GM21529 (cell line): ENCODE data around the gene WNT8A.
"Not testable (repeated sequence)": the region's sequence is repeated elsewhere in the genome, so short reads cannot be mapped to it uniquely, and the experiment has no call there.

Experiments used
- ATAC-seq: cut with Tn5 transposase; IDR thresholded peaks from one replicate; pipeline ENCODE4 v1.9.1; 2021; ENCODE audit not compliant: unreplicated experiment

Gene WNT8A, protein sequence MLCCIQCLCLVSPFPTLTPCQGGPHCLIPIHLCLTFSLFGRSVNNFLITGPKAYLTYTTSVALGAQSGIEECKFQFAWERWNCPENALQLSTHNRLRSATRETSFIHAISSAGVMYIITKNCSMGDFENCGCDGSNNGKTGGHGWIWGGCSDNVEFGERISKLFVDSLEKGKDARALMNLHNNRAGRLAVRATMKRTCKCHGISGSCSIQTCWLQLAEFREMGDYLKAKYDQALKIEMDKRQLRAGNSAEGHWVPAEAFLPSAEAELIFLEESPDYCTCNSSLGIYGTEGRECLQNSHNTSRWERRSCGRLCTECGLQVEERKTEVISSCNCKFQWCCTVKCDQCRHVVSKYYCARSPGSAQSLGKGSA

DNA sequence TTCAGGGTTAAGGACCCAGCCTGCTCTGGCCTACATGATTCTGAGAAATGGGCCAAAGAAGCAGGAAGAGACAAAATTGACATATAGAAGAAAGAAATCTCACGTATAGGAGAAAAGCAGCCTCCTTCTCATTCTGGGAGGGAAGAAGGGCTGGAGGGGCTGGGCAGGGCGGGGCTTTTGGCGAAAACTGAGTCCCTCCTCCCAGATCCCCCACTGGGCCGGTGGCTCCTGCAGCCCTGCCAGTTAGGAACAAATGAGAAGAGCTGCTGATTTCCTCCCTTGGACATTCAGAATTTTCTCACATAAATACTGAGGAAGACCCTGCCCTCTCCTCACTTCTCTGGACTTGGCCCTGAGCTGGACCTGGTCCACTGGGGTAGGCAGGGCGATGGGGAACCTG, at the start of gene WNT8A:
WNT8A (plus strand) TSS at position 332 of the 400 bp plus-strand sequence. CDS start 95 bp downstream, outside the sequence.
- no peak for ATAC-seq

DNA sequence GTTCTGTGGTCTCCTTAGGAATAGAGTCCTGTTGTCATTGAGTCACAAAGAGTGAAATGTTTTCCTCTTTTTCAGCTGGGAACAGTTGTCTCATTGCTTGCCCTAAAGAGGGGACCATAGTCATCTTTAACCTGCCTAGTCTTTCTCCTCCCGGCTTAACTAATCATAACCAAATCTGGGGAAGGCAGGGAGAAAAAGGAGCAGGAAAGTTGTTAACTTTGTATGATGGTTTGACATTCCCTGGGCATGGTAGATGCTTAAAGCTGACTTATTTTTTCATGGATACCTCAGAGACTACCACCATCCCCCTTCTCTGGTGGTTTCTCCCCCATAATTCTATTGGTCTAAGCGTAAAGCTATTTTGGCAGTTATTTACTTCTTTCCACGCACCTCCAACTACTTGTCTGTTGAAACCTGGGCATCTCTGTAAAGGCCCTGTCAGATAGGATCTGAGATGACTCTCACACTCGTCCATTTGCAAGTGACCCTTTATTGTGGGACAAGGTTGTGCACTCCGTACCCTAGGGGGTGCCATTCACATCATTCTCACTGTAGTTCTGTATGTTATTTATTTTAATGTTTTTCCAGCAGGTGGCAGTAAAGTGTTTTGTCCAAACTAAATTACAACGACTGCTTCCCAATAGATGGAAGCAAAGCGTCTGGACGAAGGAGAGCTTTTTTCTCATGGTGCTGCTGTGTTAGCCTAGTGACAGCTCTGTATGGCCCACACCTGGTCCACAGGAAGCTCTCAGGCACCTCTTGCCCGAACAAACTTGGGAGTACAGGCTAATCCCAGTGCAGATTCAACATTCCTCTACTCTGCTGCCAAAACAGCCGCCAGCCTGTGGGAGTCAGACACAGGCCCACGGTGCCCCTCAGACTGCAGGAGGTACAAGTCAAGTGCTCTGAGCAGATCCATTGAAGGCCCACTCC, 48.0 kb upstream of the WNT8A start:
- peak; percentile 38 for ATAC-seq

DNA sequence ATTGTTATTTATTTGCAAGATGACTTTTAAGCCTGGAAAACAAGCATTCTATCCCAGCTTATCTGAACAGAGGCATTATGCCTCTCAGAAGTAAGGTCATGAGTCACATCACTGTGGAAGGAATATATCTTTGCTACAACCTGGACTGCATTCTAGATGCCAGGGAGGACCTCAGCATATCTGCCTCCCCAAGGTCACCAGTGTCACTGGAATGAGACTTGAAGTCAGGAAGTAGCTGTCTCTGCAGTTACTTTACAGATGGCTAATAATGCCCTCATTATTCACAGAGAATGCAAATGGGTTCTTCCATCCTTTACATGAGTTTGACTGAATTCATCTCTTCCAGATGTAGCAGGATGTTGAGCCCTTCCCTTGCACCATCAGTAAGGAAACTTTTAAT, 46.6 kb upstream of the WNT8A start:
- ATAC-seq = no peak

DNA sequence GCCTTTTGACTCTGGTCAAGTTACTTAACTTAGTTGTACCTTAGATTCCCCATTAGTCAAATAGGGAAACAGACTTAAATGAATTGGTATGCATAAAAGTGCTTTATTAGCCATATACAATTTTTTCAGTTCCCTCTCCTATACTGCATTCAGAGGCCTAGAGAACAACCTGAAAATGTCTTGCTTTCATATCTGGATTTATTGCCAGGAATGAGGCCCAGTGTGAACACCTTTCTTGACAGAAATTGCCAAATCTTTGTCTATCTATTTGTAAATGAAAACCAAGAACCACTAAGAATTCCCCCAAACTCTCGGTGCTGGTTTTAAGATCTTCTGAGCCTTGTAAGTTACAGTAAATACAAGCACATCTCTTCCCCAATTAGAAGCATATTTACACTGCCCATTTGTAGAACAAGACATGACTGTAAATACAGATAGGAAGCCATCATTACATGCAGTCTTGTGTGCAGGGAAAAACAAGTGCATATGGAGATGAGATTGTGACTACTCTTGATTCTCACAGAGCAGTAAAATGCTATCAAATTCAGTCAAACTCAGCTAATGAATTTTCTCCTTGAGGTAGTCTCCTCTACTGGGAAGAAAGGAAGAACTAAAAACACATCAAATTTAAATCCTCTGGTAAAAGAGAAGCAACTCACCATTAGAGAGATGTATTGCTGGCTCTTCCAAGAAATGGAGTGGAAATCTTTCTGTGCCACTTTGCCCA, 45.8 kb upstream of the WNT8A start:
- peak; percentile 24 for ATAC-seq

DNA sequence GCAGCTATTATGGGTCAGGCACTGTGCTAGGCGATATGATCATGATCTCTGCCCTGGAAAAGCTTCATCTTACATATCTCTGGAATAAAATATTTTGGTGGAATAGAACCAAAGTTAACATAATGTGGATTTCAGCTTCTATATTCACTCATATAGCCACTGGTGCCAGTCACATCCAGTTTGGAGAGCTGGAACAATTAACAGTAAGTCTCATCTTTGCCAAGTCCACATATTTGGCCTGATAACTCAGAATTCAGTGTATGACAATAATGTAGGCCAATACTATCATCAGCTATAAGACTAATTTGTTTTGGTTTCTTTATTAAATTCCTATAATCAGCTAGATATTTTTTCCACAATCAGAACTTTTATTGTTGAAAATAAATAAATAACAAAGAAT, 45.0 kb upstream of the WNT8A start:
- ATAC-seq = no peak

DNA sequence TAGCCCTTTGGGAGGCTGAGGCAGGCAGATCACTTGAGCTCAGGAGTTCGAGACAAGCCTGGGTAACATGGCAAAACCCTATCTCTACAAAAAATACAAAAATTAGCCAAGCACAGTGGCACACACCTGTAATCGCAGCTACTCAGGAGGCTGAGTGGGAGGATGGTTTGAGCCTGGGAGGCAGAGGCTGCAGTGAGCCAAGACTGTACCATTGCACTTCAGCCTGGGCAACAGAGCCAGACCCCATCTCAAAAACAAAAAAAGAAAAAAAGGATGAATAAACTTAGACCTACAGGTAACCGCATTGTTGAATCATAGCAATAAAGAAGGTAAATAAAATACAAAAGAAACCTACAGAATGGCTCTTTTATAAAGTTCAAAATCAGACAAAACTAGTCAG, 38.5 kb upstream of the WNT8A start:
- ATAC-seq = not testable (repeated sequence)

DNA sequence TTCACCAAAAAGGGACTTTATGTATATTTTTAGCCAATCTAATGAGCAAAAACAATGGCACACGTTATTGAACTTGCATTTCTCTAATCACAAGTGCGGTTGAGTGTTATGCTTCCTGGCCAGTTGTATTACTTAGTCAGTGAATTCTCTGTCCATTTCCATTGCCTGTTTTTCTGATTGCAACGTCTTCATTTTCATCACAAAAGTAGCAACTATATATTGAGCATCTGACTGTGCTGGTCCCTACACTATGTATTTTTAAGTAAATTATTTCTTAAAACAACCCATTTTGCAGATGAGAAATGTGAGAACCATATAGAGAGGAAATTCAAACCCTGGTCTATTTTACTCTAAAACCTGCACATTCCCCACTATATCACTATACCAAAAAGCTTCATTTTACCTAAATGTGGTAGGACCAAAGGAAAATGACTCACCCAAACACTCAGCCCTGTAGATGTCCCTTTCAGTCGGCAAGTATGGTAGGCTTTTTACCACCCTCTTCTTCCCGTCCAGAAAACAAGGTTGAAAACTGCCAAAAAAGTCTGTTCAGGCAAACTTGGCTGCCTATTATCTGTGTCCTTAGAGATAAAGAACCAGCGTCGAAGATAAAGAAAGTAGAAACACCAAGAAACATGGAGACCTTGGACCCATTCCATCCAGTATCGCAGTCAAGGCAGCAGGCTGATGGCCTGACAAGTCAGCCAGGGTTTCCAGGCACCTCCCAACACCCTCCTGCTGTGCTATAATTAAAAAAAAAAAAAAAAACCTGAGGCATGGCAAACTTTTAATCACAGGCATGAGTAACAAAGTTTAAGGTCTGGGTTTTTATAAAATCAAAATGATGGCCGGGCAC, 32.2 kb upstream of the WNT8A start:
- ATAC-seq = no peak

DNA sequence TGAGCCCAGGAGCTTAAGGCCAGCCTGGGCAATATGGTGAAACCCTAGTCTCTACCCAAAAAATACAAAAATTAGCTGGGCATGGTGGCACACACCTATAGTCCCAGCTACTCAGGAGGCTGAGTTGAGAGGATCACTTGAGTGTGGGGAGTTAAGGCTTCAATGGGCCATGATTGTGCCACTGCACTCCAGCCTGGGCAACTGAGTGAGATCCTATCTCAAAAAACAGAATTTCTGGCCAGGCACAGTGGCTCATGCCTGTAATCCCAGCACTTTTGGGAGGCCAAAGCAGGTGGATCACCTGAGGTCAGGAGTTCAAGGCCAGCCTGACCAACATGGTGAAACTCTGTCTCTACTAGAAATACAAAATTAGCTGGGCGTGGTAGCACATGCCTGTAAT, 31.1 kb upstream of the WNT8A start:
- not testable (repeated sequence) for ATAC-seq

DNA sequence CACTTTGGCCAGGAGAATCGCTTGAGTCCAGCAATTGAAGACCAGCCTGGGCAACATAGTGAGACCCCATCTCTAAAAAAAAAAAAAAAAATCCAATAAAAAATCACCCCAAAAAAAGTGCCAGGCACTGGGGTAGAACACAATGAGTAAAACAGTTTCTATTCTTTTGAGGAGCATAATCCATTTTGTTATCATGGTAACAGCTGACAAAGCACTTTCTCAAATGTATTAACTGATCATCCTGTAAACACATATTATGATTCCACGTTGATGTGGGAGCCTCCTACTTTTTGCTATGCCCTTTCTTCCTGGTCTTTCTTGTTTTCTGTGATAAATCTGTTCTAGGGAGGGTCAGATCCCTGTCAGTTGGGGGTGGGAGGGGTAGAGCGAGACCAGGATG, 30.3 kb upstream of the WNT8A start:
- ATAC-seq = no peak

DNA sequence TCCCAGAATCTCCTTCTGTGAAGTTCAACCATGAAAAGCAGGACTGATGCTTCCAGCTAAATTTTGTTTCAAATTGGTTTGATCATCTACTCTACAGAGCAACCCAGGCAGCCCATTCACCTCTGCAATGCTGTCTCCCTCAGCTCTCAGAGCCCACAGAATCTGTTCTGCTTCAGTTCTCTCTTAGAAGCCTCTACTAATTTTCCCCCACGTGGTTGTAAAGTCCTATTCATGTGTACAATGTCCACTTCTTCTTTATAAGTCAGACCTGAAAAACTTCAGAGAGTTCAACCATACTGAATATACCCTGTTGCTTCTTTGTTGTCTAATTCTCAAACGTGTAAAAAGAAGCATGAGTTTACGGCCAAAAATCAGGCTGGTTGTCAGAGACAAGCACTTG, 29.6 kb upstream of the WNT8A start:
- ATAC-seq = no peak

DNA sequence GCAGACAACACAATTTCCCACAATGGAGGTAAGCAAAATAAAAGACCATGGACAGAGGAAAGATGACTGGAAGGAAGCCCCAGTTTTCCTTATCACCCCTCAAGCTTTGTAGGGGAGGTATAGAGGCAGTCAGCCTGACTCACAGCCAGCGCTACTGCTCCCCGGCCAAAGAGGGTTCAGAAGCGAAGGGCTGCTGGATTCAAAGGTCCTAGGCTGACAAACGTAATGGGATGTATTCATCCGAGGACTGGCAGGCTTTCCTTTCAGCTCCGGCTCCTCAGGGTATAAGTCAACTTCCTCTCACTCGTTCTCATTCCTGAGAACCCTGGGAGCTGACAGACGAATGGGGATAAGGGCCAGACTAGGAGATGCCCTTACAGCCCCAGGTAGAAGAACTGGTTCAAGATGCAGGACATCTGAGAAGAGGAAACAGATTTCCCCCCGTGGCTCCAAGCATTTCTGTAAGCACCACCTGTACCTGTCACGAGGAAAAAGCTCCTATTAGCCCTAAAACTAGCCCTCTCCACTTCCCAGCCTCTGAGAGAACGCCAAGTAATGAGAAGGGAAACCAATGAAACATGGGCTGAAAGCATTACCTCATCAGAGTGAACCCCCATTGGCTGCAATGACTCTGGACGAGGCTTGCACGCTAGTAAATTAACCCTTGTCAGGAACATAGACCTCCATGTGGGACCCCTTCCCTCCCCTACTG, 28.8 kb upstream of the WNT8A start:
- no peak for ATAC-seq

DNA sequence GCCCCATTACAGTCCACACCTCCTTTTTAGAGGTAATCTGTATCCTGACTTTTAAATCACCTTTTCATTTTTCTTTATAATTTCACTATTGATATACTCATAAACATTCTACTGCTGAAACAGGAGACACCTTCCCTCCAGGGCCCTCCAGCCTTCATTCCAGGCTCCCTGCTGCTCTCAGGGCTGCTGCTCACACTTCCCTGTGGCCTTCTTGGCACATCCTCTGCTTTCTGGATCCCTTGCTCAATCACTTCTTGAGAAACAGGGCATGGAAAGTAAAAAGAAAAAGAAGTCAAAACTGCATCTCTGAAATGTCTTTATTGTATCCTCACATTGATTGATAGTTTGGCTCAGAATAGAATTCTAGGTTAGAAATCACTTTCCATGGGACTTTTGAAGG, 19.3 kb upstream of the WNT8A start:
- ATAC-seq = no peak

DNA sequence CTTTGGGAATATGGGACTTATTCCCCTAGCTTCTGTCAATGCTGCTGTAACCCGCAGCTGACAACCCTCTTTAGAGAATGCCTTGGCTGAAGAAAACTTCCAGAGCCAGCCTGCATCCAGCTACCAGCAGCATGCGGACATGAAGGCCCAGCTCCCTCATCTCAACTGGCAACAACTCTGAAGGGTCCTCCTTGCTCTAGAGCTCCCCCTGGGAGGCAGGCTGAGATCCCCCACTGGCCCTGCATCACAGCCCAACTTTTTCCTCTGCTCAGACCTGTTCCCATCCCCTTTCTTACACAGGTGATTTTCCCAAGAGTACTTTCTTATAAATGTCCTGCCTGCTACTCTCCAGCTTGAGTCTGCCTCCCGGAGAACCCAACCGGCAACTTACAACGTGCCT, 18.7 kb upstream of the WNT8A start:
- no peak for ATAC-seq

DNA sequence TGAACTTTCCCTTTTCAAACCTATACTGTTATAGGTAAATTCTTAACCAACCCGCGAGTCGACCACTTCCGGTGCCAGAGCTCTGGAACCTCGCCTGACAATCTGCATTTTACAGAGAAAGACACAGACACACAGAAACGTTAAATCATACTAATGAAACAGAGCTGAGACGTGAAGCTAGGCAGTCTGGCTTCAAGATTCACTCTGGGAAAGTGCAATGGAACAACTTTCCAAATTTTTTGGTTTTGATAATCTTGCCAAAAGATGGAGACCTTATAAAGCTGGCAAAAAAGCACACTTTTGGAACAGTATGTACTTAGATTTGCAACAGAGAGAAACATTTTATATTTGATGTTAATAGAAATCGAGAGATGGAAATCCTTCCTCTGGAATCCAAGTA, 15.9 kb upstream of the WNT8A start:
- ATAC-seq = no peak

DNA sequence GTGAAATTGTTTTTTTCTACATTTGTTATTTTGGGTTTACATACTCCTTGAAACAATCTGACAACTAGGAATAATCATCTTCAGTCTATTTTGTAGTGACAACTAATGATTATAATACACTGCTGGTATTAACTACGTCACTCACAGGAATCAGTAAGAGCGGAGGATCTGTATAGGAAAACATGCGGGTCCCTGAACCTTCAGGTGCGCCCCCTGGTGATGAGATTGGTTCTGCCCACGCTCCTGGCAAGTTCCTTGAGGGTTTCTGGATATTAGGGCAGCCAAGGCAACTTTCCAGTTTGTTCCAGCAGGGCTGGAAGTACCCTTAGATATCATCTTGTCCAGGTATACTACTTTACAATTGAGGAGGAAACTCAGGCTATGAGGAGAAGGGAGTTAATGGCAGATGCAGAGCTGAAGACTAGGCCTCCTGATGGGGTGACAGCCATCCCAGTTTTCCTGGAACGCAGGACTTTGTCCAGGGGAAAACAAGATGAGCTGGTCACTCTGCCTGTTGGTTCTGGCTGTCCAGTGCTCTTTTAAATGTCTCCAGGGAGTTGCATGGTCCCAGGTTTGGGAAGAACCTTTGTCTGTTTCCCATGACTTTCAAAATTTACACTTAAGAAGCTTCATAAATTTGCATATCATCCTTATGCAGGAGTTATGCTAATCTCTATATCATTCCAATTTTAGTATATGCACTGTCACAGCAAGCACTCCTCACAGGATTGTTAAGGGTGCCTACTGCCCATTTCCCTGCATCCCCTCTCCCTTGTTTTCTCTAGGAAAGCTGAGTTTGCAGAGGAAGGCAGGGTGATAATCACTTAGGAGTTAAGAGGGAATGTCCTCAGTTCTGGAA, 14.9 kb upstream of the WNT8A start:
- ATAC-seq = peak; percentile 70

DNA sequence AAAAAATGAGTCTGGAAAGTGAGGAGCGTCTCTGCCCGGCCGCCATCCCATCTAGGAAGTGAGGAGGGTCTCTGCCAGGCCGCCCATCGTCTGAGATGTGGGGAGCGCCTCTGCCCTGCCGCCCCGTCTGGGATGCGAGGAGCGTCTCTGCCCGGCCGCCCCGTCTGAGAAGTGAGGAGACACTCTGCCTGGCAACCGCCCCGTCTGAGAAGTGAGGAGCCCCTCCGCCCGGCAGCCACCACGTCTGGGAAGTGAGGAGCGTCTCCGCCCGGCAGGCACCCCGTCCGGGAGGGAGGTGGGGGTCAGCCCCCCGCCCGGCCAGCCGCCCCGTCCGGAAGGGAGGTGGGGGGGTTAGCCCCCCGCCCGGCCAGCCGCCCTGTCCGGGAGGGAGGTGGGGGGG, 13.8 kb upstream of the WNT8A start:
- not testable (repeated sequence) for ATAC-seq

DNA sequence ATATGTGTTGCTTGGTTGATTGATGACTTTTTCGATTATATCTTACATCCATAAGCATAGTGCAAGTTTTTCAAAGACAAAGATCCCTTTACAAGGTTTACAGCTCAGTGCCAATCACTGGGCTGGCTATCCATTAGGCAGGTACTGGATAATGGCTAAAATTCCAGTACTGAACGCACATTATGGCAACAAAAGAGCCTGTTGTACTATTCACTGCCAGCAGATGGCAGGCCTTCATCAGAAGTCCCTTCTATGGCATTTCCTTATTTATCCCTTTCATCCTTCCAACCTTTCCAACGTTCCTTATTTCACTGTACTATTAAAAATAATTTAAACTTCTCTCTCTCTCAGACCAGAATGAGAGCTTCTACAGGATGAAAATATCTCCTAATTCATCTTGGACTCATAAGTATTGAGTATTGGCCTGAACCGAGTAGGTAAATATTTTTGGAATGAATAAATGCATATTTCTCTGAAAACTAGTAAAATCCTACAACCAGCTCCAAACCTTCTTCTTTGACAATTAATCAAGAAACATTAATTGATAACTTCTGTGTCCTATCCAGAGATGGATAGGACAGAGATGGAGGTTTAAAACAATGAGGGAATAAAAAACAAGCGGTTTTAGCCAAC, 6.7 kb upstream of the WNT8A start:
- peak; percentile 48 for ATAC-seq

DNA sequence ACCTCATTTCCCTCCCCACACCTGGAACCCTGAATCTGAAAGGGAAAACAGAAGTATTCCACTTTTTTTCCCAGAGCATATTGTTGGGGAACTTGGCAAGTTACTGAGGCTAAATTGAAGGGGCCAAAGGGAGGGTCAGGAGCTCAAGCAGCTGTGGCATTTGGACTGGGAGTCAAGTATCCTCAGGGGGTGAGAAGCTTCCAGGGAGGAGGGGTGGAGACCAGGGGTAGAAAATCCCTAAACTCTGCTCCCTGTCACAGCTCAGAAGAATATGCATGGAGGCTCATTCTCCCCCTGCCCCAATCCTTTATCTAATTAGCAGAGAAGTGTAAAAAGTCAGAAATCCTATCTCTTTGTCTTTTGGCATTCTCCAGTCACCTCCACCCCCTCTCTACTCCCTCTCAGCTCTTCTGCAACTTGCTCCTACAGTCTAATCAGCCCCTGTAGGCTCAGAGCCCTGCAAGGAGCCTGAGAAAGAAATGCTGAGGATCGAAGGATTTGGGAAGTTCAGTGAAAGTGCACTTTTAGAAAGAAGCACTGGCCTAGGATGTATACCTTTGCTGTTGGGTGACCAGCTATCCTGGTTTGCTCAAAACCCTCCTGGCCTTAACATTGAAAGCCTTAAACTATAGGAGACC, 5.7 kb upstream of the WNT8A start:
- no peak for ATAC-seq
